SHP77 treated with DMSO at 0.1 percent for 48 hours (cell line): ENCODE data around the gene RPH3AL.

Experiments
- DNase-seq: peaks from one replicate; lab custom pipeline; 2025; lab: John Stamatoyannopoulos, UW

Gene RPH3AL

GRCh38 chr17:301681-302299 is 50.8 kb downstream of the RPH3AL start:
- DNase-seq = no peak

GRCh38 chr17:300881-301280 is 51.7 kb downstream of the RPH3AL start:
- DNase-seq = no peak

- DNase-seq = no peak
These were observed 53.1 kb downstream of the RPH3AL start for GRCh38 chr17:299546-299945.

- DNase-seq = no peak
These were observed 53.7 kb downstream of the RPH3AL start for GRCh38 chr17:298791-299450.

GRCh38 chr17:297758-298157 is 54.8 kb downstream of the RPH3AL start:
- DNase-seq = no peak

- no peak for DNase-seq
These were observed 55.5 kb downstream of the RPH3AL start for GRCh38 chr17:296906-297690.

GRCh38 chr17:296379-296778 is 56.2 kb downstream of the RPH3AL start:
- DNase-seq = no peak

- DNase-seq = no peak
These were observed 59.9 kb downstream of the RPH3AL start for GRCh38 chr17:292531-293382.

GRCh38 chr17:292016-292415 is 60.6 kb downstream of the RPH3AL start:
- DNase-seq = no peak

GRCh38 chr17:291587-291986 is 61.0 kb downstream of the RPH3AL start:
- DNase-seq = no peak

- DNase-seq = no peak
These were observed 62.0 kb downstream of the RPH3AL start for GRCh38 chr17:290626-291025.

GRCh38 chr17:290121-290521 is 62.5 kb downstream of the RPH3AL start:
- no peak for DNase-seq

- DNase-seq = no peak
These were observed 63.2 kb downstream of the RPH3AL start for GRCh38 chr17:289409-289808.

- DNase-seq = no peak
These were observed 63.7 kb downstream of the RPH3AL start for GRCh38 chr17:288802-289356.

- no peak for DNase-seq
These were observed 66.0 kb downstream of the RPH3AL start for GRCh38 chr17:286571-286970.

GRCh38 chr17:285751-286422 is 66.7 kb downstream of the RPH3AL start:
- DNase-seq = no peak

- no peak for DNase-seq
These were observed 67.8 kb downstream of the RPH3AL start for GRCh38 chr17:284676-285355.

- no peak for DNase-seq
These were observed 68.5 kb downstream of the RPH3AL start for GRCh38 chr17:283911-284675.

- DNase-seq = no peak
These were observed 69.4 kb downstream of the RPH3AL start for GRCh38 chr17:282912-283882.
